Activated CD4-positive, alpha-beta T cell treated with anti-CD3 and anti-CD28 coated beads for 1 hour (primary cell): ENCODE data around the gene PCCB.
"Not testable (repeated sequence)": the region's sequence is repeated elsewhere in the genome, so short reads cannot be mapped to it uniquely, and the experiment has no call there.

Experiments used
- DNase-seq: peaks from one replicate; pipeline ENCODE4 v3.0.0-alpha.2; 2020

PCCB gene

GRCh38 chr3:136330900-136331299, 80.8 kb downstream of the PCCB start:
- no peak for DNase-seq

GRCh38 chr3:136332302-136332701, 82.2 kb downstream of the PCCB start:
- DNase-seq: no peak

- DNase-seq: no peak
Observed at GRCh38 chr3:136332776-136333175, 82.6 kb downstream of the PCCB start.

DNA sequence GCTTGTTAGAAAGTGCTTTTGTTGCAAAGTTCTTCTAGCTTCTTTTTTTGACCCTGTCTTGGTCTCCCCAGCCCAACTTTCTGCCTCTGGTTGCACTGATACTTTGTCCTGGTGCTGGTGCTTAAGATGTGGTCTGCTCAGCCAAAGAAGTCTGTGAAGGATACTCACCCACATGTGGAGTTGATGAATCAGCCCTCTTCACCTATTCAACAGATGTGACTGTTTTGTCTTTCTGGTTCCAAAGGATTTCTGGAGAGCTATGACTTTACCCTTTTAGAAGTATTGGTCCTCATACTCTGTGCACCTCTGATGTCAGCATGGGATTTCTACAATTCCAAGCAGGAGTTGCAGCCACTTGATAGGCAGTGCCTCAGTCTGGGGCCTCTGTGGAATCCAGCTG, 84.1 kb downstream of the PCCB start:
- DNase-seq: no peak

DNA sequence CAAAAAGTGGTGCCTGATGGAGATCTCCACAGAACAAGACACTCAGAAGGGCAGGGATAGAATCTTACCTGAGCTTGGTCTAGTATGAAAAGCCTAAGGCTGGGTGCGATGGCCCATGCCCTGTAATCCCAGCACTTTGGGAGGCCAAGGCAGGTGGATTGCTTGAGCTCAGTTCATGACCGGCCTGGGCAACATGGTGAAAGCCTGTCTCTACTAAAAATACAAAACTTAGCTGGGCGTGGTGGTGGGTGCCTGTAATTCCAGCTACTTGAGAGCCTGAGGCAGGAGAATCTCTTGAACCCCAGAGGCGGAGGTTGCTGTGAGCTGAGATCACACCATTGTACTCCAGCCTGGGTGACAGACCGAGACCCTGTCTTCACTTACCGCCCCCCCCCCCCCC, 84.6 kb downstream of the PCCB start:
- not testable (repeated sequence) for DNase-seq

GRCh38 chr3:136336329-136337100, 86.4 kb downstream of the PCCB start:
- DNase-seq: no peak

DNA sequence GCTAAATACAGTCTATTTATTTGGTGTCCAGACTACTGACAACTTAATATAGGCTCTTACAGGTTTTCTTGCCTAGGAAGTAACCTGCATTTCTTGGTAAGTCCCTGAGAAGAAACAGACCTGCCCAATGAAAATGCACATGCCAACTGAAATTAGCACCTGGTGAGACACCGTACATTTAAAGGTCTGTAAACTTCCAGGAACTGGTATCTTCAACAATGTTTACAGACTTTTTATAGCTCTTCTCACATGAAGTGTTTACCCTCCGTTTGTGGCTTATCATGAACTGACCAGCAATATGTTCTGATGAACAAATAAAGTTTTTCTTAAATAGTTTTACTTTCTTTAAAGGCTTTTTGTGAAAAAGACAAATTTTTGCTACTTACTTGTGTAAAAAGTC, 93.3 kb downstream of the PCCB start:
- no peak for DNase-seq

- DNase-seq: no peak
Observed at GRCh38 chr3:136343873-136344555, 93.9 kb downstream of the PCCB start.

- DNase-seq: no peak
Observed at GRCh38 chr3:136346486-136346885, 96.3 kb downstream of the PCCB start.

GRCh38 chr3:136350132-136350531, 100.0 kb downstream of the PCCB start:
- no peak for DNase-seq

- DNase-seq: no peak
Observed at GRCh38 chr3:136350557-136350956, 100.4 kb downstream of the PCCB start.

DNA sequence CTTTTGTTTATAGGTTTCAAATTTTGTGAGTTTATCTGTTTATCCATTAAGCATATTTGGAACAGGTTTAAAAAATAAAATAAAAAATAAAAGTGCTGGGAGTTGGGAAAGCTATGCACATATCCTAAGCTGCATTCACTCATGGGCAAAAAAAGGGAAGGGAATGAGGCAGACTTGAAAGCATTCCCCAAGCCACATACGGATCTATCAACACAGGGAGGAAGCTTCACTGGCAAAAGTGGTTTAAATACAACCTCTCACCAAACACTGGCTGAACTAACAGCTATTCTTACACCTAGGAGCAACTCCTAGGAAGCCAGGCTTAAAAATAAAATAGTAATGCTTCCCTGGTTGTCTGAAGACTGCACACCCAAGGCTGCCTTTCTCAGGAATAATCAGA, 101.2 kb downstream of the PCCB start:
- DNase-seq: no peak

GRCh38 chr3:136351905-136352304, 101.8 kb downstream of the PCCB start:
- DNase-seq: no peak

DNA sequence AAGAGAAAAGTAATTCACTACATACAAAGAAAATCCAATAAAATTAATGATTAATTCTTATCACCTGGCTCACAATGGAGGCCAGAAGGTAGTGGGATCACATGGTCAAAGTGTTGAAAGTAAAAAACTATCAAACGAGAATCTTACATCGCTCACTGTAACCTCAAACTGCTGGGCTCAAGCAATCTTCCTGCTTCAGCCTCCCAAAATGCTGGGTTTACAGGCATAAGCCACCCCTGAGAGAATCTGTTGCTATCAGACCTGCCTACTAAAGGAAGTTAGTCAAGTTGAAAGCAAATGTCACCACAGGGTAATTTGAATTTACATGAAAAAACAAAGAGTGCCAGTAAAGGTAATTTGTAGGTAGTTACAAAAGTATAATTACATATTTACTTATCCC, 103.3 kb downstream of the PCCB start:
- DNase-seq: no peak

GRCh38 chr3:136366289-136366688, 116.1 kb downstream of the PCCB start:
- no peak for DNase-seq

DNA sequence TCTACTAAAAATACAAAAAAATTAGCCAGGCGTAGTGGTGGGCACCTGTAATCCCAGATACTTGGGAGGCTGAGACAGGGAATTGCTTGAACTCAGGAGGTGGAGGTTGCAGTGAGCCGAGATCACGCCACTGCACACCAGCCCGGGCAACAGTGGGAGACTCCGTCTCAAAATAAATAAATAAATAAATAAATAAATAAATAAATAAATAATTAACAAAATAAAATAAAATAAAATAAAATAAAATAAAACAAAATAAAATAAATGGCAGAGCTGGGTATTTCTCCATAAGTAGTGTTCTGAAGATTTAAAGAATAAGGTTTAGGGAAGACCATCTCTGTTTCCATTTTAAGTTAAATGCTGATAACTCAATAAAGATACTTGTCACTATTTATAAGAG, 125.7 kb downstream of the PCCB start:
- not testable (repeated sequence) for DNase-seq

DNA sequence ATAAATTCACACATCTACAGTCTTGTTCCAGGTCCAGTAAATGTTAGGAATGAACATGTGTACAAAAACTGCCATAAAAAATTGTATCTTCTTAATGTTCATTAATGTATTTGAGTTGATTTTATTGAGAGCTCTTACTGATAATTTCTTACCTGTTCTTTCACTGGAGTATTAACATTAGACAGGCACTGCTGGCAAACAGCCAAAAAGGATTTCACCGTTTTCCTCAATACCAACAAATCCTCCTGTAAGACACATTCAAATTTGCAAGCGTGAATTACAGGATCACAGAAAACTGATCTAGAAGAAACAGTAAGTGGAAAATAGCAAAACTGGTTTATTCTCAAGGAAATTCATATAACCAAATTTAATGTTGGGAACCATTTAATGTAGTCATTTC, 127.4 kb downstream of the PCCB start:
- DNase-seq: no peak

DNA sequence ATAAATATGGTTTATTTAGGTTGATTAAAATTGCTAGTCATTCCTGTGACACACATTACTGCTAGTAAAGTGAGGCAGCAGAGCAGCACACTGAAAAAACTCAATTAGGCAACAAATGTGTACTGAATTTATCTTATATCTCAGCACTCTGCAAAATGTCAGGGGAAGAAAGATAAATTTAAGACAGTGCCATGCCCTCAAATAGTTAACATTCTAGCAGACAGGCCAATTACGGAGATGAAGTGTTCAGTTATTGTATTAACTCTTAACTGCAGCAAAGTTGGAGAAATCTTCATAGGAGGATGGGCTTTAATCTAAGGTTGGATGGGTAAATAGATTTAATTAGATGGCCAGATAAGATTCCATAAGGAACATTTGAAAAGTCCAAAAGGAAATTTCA, 127.9 kb downstream of the PCCB start:
- no peak for DNase-seq
